NCI-H1436 (cell line): ENCODE measurements around the gene SPATA2.
A peak's percentile ranks its signal among the peaks of the same experiment; 100 is the strongest.

Experiments
- DNase-seq: peaks from one replicate; lab custom pipeline; 2025; lab: John Stamatoyannopoulos, UW

SPATA2 gene

DNA sequence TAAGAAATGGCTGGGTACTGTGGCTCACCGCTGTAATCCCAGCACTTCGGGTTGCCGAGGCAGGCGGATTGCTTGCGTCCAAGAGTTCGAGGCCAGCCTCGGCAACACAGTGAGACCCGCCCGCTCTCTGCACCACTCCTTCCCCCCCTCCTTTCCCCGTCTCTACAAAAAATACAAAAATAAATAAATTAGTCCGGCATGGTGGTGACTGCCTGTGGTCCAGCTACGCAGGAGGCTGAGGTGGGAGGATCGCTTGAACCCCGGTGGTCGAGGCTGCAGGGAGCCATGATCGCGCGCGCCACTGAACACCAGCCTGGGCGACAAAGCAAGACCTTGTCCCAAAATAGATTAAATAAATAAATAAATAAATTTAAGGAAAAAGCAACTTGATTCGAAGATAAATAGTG lies 20.4 kb upstream of the SPATA2 start:
- no peak for DNase-seq

- DNase-seq, result no peak
Observed at GRCh38 chr20:49929142-49929494, 13.8 kb upstream of the SPATA2 start.

GRCh38 chr20:49928411-49929141 lies 13.2 kb upstream of the SPATA2 start:
- DNase-seq, result peak; percentile 76

DNA sequence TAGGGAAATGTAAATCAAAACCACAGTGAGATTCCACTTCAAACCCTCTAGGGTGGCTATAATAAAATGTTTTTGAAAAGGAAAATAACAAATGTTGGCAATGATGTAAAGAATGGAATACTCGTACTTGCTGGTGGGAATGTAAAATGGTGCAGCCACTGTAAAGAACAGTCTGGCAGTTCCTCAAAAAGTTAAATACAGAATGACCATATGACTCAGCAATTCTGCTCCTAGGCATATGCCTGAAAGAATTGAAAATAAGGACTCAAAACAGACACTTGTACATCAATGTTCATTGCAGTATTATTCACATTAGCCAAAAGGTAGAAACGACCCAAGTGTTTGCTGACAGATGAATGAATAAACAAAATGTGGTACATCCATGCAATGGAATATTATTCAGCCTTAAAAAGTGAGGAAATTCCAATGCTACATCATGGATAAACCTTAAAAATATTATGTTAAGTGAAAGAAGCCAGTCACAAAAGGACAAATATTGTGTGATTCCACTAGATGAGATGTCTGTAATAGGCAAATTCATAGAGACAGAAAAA lies 10.6 kb upstream of the SPATA2 start:
- no peak for DNase-seq

GRCh38 chr20:49924247-49924646 lies 8.9 kb upstream of the SPATA2 start:
- no peak for DNase-seq

GRCh38 chr20:49919461-49919860 lies 4.1 kb upstream of the SPATA2 start:
- DNase-seq, result no peak

GRCh38 chr20:49919009-49919408 lies 3.7 kb upstream of the SPATA2 start:
- DNase-seq, result no peak

- DNase-seq, result no peak
Observed at GRCh38 chr20:49918446-49918845, 3.1 kb upstream of the SPATA2 start.

DNA sequence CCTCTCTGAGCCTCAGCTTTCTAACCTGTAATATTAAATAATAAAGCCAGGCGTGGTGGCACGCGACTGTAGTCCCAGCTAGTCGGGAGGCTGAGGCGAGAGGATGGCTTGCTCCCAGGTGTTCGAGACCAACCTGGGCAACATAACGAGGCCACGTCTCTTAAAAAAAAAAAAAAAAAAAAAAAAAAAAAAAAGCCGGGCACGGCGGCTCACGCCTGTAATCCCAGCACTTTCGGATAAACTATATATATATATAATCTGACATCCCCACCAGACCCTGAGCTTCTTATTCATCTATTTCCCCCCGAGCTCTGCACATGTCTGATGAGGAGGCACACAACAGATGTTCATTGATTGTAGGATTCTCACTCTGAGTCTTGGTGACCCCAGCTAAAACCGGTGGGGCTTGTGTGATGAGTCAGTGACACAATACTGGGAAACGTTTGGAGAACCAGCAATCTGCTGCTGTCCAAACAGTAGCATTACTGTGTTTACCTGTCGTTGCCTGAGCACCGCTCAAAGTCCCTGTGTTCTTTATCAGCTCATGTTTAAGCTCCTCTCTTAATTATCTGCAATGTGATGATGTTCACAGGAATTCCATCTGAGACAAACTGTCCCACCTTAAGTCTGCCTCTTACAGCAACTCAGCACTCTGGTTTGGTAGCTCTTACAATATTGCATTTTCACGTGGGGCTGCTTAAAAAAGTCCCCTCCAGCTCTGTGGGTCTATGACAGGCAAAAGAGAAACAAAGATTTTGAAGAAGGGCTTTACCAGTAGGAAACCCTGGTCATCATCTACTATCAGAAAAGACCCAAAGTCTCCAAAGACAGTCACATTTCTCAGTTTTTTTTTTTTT lies 1.0 kb upstream of the SPATA2 start:
- no peak for DNase-seq

GRCh38 chr20:49915118-49915379 lies 280 bp downstream of the SPATA2 start:
- DNase-seq, result no peak

- no peak for DNase-seq
Observed at GRCh38 chr20:49914310-49915117, 815 bp downstream of the SPATA2 start.

GRCh38 chr20:49913399-49914047 lies 1.8 kb downstream of the SPATA2 start:
- no peak for DNase-seq

DNA sequence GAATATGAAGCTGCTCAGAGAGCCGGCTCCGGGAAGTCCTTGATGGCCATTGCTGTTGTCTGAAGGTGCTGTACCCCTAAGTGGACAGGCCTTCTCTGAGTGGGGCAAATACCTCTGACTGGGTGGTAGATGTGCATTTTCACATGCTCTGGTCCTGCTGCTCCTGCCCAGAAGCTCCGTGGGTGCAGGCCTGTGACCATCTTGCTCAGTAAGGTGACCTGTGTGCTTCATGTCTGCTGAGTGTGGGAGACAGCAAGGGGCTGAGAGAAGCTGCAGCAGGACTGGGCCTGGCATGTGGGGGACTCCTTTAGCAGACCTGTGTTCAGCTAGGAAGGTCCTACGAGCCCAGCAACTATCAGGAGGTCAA lies 5.0 kb downstream of the SPATA2 start:
- no peak for DNase-seq

GRCh38 chr20:49909499-49910339 lies 5.6 kb downstream of the SPATA2 start:
- DNase-seq, result no peak

DNA sequence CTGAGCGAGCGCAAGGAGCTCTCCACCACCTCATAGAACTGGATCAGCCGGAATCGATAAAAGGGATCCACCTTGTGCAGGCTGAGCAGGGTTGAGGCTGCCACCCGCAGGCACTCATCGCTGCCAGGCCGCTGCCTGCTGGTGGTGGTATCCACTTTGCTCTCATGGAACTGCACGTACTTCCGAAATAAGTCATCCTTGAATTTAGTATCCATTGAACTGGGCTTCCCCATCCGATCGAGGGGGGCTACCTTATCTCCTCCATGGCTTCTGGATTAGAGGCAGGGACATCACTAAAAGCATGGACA lies 7.1 kb downstream of the SPATA2 start:
- DNase-seq, result no peak

DNA sequence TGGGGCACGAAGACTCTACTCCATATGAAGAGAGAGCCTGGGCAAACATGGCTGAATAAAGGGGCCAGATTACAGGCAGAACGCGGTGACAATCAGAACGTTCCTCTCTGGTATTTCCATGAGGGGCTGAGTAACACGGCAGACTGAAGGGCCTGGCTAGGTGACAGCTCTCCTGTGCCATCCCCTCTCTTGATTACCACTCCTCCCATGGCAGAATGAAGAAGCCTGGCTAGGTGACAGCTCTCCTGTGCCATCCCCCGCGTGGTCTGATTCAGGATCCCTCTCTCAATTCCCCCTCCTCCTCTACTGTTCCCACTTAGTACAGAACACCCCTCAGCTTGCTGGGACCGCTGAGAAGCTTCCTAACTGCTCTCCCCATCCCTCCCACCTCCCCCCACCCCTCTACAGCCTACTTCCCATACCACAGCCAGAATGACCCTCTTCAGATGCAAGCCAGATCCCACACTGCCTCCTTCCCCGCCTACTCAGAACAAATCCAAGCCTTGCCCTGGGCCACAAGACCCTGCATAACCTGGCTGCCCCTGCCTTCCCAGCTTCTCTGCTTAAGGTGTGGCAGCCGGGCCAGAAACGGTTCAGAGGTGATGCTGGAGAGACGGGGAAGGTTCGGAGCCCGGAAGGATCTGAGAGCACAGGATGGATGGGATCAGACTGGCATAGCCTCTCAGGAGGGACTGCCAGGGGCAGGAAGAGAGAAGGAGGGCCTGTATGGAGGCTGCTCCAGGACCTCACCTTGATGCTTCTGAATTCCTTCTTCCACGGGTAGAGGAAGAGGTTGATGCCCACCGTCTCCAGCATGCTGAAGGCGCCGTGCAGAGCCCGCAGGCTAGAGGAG lies 7.7 kb downstream of the SPATA2 start:
- no peak for DNase-seq

DNA sequence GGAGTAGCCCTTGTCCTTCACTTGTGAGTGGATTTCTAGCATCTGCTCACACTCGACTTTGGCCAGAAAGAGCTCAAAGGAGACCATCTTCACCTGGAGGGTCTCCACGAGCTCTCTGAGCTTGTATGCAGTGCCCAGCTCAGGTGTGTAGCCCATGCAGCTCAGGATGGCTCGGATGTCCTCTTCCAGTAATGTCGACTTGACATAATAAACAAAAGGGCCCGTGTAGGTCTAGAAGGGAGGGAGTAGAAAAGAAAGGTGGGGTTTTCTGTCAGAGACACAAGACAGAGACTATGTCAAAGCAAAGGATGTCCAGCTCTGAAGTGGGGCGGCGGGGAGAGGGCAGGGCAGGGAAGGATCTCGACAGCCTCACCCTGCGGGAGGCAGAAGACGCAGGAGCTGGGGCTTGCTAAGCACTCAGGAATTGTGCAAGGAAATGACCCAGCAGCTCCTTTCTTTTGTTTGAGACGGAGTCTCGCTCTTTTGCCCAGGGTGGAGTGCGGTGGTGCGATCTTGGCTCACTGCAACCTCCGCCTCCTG lies 8.6 kb downstream of the SPATA2 start:
- DNase-seq, result no peak

- no peak for DNase-seq
Observed at GRCh38 chr20:49906101-49906604, 9.2 kb downstream of the SPATA2 start.

DNA sequence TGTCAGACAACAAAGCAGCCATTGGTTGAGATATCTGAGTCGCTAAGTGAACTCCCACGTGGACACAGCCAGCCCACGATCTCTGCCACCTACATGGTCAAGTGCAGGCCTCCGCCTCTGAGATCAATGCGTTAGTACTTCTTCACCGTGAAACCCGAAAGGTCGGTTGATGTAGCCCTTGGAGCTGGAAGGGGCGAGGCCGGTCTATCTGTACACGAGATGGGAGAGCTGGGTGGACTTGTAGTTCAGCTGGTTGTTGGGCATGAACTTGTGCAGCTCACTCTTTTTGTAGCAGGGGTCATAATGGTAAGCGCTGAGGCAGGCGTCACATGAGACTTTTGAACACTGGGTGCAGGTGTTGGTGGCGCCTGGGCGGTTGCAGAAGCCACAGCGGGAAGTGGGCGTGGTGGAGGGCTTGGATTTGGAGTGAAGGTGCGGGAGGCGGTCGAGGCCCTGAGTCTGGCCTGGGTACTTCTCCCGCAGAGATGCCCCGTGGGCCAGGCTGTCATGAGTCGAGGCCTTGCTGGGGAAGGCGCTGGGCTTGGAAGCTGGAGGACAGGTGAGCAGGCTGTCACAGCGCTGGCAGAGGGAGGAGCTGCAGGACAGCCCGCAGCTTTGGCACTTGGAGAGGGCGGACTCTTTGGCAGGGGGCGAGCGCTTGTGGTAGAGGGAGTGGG lies 9.8 kb downstream of the SPATA2 start:
- no peak for DNase-seq
